A673 (cell line): ENCODE data around the gene SRPX2.

Source experiments
- EZH2 ChIP-seq: fragments of 200-600 bp; sonication (generic); IDR thresholded peaks from 2 replicates; pipeline ENCODE4 v1.6.1; 2017; ENCODE audit warnings: borderline replicate concordance, low read depth, mild to moderate bottlenecking, mixed read lengths, antibody characterized with exemption, low read length; ENCODE audit not compliant: poor library complexity, severe bottlenecking
- TF ChIP-seq, protein P1 (sequence below): fragments of 300-800, 200-600 bp; sonication (generic); conservative IDR thresholded peaks from 2 replicates; pipeline ENCODE4 v1.5.1; 2017; ENCODE audit warnings: low read depth, mild to moderate bottlenecking, antibody characterized with exemption, low read length, moderate library complexity, mixed read lengths

DNA sequence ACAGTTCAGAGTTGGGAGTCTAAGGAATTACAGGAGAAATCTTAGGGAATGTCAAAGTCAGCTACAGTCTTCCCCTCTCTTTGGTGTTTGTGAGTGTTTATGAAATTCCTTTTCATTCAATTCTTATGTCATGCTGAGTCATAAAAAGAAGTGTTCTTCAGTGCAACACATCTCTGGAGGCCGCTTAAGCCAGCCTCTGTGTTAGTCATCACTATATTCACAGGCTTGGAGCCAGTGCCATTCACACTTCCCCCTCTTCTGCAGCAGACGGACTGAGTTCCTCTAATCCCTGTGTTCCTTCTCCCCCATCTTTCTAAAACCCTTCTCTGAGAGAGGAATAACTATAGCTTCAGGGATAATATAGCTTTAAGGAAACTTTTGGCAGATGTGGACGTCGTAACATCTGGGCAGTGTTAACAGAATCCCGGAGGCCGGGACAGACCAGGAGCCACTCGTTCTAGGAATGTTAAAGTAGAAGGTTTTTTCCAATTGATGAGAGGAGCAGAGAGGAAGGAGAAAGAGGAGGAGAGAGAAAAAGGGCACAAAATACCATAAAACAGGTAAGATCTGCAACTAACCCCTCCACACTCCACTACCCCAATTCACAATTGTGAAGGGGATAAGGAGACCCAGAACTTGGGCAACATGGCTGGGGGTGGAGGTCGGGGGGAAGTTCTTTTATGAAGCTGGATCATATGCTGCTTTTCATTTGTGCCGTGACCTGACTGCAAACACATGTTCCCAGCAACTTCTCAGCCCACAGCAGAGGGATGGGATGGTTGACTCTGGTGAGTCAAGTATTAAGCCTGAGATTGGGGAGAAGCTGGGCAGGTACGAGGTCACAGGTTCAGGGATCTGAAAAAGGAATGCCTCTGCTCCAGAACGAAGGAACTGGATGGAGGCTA lies at the start of gene SRPX2:
- TF ChIP-seq, protein P1, sequence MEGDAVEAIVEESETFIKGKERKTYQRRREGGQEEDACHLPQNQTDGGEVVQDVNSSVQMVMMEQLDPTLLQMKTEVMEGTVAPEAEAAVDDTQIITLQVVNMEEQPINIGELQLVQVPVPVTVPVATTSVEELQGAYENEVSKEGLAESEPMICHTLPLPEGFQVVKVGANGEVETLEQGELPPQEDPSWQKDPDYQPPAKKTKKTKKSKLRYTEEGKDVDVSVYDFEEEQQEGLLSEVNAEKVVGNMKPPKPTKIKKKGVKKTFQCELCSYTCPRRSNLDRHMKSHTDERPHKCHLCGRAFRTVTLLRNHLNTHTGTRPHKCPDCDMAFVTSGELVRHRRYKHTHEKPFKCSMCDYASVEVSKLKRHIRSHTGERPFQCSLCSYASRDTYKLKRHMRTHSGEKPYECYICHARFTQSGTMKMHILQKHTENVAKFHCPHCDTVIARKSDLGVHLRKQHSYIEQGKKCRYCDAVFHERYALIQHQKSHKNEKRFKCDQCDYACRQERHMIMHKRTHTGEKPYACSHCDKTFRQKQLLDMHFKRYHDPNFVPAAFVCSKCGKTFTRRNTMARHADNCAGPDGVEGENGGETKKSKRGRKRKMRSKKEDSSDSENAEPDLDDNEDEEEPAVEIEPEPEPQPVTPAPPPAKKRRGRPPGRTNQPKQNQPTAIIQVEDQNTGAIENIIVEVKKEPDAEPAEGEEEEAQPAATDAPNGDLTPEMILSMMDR: no peak
- no peak for TF ChIP-seq EZH2
